Measurements from ENCODE around the gene NEURL3.

NEURL3 gene

GRCh38 chr2:96540136-96540535, 35.0 kb upstream of the NEURL3 start:
- DNase-seq (ENCODE audit: low read depth in 1 of 2, low spot score in 1 of 2), result no peak

GRCh38 chr2:96539215-96539920, 34.2 kb upstream of the NEURL3 start:
- no peak for DNase-seq (ENCODE audit: low read depth in 1 of 2, low spot score in 1 of 2)

- DNase-seq (ENCODE audit: low read depth in 1 of 2, low spot score in 1 of 2), result peak; percentile 65 to 81
Measured at GRCh38 chr2:96538487-96539214, 33.5 kb upstream of the NEURL3 start.

- no peak for DNase-seq (ENCODE audit: low read depth in 1 of 2, low spot score in 1 of 2)
Measured at GRCh38 chr2:96537734-96538486, 32.8 kb upstream of the NEURL3 start.

- DNase-seq (ENCODE audit: low read depth in 1 of 2, low spot score in 1 of 2), result peak; percentile 56 to 84
Measured at GRCh38 chr2:96537066-96537733, 32.0 kb upstream of the NEURL3 start.

GRCh38 chr2:96536445-96537065, 31.4 kb upstream of the NEURL3 start, which contains the start of gene ARID5A:
Gene ARID5A, plus strand, starts transcription at chr2:96536752. Its CDS starts 75 bp downstream, at chr2:96536827.
- DNase-seq (ENCODE audit: low read depth in 1 of 2, low spot score in 1 of 2), result peak; percentile 85 to 88

- DNase-seq (ENCODE audit: low read depth in 1 of 2, low spot score in 1 of 2), result no peak
Measured at GRCh38 chr2:96535331-96535730, 30.2 kb upstream of the NEURL3 start.

- DNase-seq (ENCODE audit: low read depth in 1 of 2, low spot score in 1 of 2), result no peak
Measured at GRCh38 chr2:96534701-96535181, 29.6 kb upstream of the NEURL3 start.

GRCh38 chr2:96534141-96534540, 29.0 kb upstream of the NEURL3 start:
- DNase-seq (ENCODE audit: low read depth in 1 of 2, low spot score in 1 of 2), result no peak

GRCh38 chr2:96533292-96534073, 28.3 kb upstream of the NEURL3 start:
- DNase-seq (ENCODE audit: low read depth in 1 of 2, low spot score in 1 of 2), result no peak

- DNase-seq (ENCODE audit: low read depth in 1 of 2, low spot score in 1 of 2), result no peak
Measured at GRCh38 chr2:96532641-96533291, 27.6 kb upstream of the NEURL3 start.

GRCh38 chr2:96531872-96532505, 26.8 kb upstream of the NEURL3 start:
- DNase-seq (ENCODE audit: low read depth in 1 of 2, low spot score in 1 of 2), result peak; percentile 58 to 90

GRCh38 chr2:96531366-96531765, 26.2 kb upstream of the NEURL3 start:
- no peak for DNase-seq (ENCODE audit: low read depth in 1 of 2, low spot score in 1 of 2)

GRCh38 chr2:96530474-96531357, 25.6 kb upstream of the NEURL3 start:
- no peak for DNase-seq (ENCODE audit: low read depth in 1 of 2, low spot score in 1 of 2)

GRCh38 chr2:96530144-96530430, 24.9 kb upstream of the NEURL3 start:
- no peak for DNase-seq (ENCODE audit: low read depth in 1 of 2, low spot score in 1 of 2)

- DNase-seq (ENCODE audit: low read depth in 1 of 2, low spot score in 1 of 2), result no peak
Measured at GRCh38 chr2:96529376-96530143, 24.4 kb upstream of the NEURL3 start.

- no peak for DNase-seq (ENCODE audit: low read depth in 1 of 2, low spot score in 1 of 2)
Measured at GRCh38 chr2:96528700-96529375, 23.7 kb upstream of the NEURL3 start.
